Esophagus muscularis mucosa (tissue), 4 donors: ENCODE data around the gene EML6. TPM values are rescaled to one million over a fixed set of nuclear protein-coding genes. Genes with fewer than 3 reads are reported as not detected.

Source experiments
- DNase-seq: peaks from one replicate; pipeline ENCODE4 v3.0.0-alpha.2; 2017; ENCODE audit errors: extremely low spot score
- H3K27ac ChIP-seq, 4 donors: fragments of 200-600 bp; sonication (generic); replicated peaks in 1 of 4; 1 replicate in 3 of 4; 2 replicates in 1 of 4; pipeline ENCODE4 v1.5.1; 2016 to 2019; ENCODE audit warnings: mild to moderate bottlenecking in 1 of 4
- H3K27me3 ChIP-seq, 4 donors: fragments of 200-600 bp; sonication (generic); one replicate each; pipeline versions ENCODE4 v1.5.1 to v1.6.0; 2016 to 2019
- H3K36me3 ChIP-seq, 4 donors: fragments of 200-600 bp; sonication (generic); one replicate each; pipeline ENCODE4 v1.5.1; 2016 to 2019
- H3K4me1 ChIP-seq, 4 donors: fragments of 200-600 bp; sonication (generic); one replicate each; pipeline ENCODE4 v1.5.1; 2016 to 2019
- H3K4me3 ChIP-seq, 4 donors: fragments of 200-600 bp; sonication (generic); 1 replicate in 2 of 4; 2 replicates in 2 of 4; pipeline ENCODE4 v1.5.1; 2016 to 2019; ENCODE audit warnings: mild to moderate bottlenecking in 4 of 4, moderate library complexity in 1 of 4
- H3K9me3 ChIP-seq, 4 donors: fragments of 200-600 bp; sonication (generic); 1 replicate in 3 of 4; 2 replicates in 1 of 4; pipeline ENCODE4 v1.5.1; 2016 to 2019
- CTCF ChIP-seq, 3 experiments: fragments of 200-600 bp in 2 of 3; fragments of 450-650 bp in 1 of 3; sonication (generic) in 2 of 3; IDR thresholded peaks; one replicate each; pipeline ENCODE4 v1.5.1; 2017 to 2019; ENCODE audit warnings: antibody characterized with exemption in 3 of 3, mild to moderate bottlenecking in 2 of 3, moderate library complexity in 1 of 3
- EP300 ChIP-seq: sonication (generic); formaldehyde crosslinking; IDR thresholded peaks from one replicate; pipeline ENCODE4 v1.6.1; 2017; ENCODE audit warnings: antibody characterized with exemption
- POLR2A ChIP-seq: fragments of 450-650 bp; IDR thresholded peaks from one replicate; pipeline ENCODE4 v1.6.1; 2017; ENCODE audit warnings: antibody characterized with exemption, moderate library complexity, mild to moderate bottlenecking, low read depth
- POLR2AphosphoS5 ChIP-seq, 2 donors: sonication (generic); formaldehyde crosslinking; IDR thresholded peaks; one replicate each; pipeline ENCODE4 v1.6.1; 2017; ENCODE audit warnings: antibody characterized with exemption in 2 of 2
- WGBS: methylation state at CpG from one replicate; pipeline ENCODE4 v1.1.5; 2018; 5-methylcytosine and 5-hydroxymethylcytosine counted together
- intact Hi-C: fragments of 100-400 bp; cut with DNase I; formaldehyde crosslinking; loops from one replicate; pipeline ENCODE4 v1.15.1; 2023
- total RNA-seq, 4 donors: library from RNA; depleted of rRNA; stranded (reverse); fragments of >200 nt; gene quantifications; one replicate each; pipeline versions ENCODE4 v1.1.0 to v1.2.1, GENCODE V29; 2016

Gene EML6
- total RNA-seq, 4 donors from 2014 or later = 0.75 to 4.6 (median 0.89) TPM

GRCh38 chr2:54708584-54709335, 14.7 kb upstream of the EML6 start:
- Histone ChIP-seq H3K36me3 (no peaks in the 10 kb centered on the region), H3K9me3 (no peaks in the 10 kb centered on the region), H3K4me1 (peaks cover 0 to 20% (median 14%) of the 10 kb centered on the region in 4 donors), H3K4me3 (peak overlapping the region; percentile 47 to 55 (median 48)), H3K27ac (no peak overlapping the region), H3K27me3 (peaks cover 0 to 13% (median 0%) of the 10 kb centered on the region in 4 donors)
- TF ChIP-seq CTCF (IDR thresholded peaks at IDR 0.05) (no peak), POLR2A (no peak), EP300 (no peak), POLR2AphosphoS5 (IDR thresholded peaks at IDR 0.05) (no peak)
- intact Hi-C loops = loop anchor here (5.0 to 10.0 kb wide), 2 partner anchors 186 to 544 kb away; no protein-coding TSS in a partner anchor
- no peak for DNase-seq
- WGBS = 35% methylated on average over 19 of the region's 35 CpGs

GRCh38 chr2:54709336-54709809, 14.1 kb upstream of the EML6 start:
- peaks cover 0 to 13% (median 0%) of the 10 kb centered on the region in 4 donors for H3K27me3 ChIP-seq
- peaks cover 0 to 17% (median 13%) of the 10 kb centered on the region in 4 donors for H3K4me1 ChIP-seq
- H3K36me3 ChIP-seq = no peaks in the 10 kb centered on the region
- peak overlapping the region; percentile 47 to 55 (median 48) for H3K4me3 ChIP-seq
- no peaks in the 10 kb centered on the region for H3K9me3 ChIP-seq
- WGBS = 55% methylated on average over 7 of the region's 18 CpGs
- no peak overlapping the region for H3K27ac ChIP-seq
- intact Hi-C loops = loop anchor here (5.0 to 10.0 kb wide), 2 partner anchors 187 to 545 kb away; no protein-coding TSS in a partner anchor
- TF ChIP-seq POLR2A = no peak
- TF ChIP-seq POLR2AphosphoS5 (IDR thresholded peaks at IDR 0.05) = no peak
- TF ChIP-seq EP300 = no peak
- no peak for TF ChIP-seq CTCF (IDR thresholded peaks at IDR 0.05)
- no peak for DNase-seq

- H3K36me3 ChIP-seq = no peaks in the 10 kb centered on the region
- TF ChIP-seq EP300 (no peak), CTCF (IDR thresholded peaks at IDR 0.05) (no peak), POLR2AphosphoS5 (IDR thresholded peaks at IDR 0.05) (no peak), POLR2A (no peak)
Observed at GRCh38 chr2:54710216-54710615, 13.2 kb upstream of the EML6 start.

GRCh38 chr2:54712516-54712915, 10.9 kb upstream of the EML6 start:
- TF ChIP-seq CTCF (IDR thresholded peaks at IDR 0.05) (no peak), POLR2AphosphoS5 (IDR thresholded peaks at IDR 0.05) (no peak), POLR2A (no peak), EP300 (no peak)
- 97% methylated on average over 6 of the region's 6 CpGs for WGBS
- Histone ChIP-seq H3K27me3 (peaks cover 0 to 13% (median 0%) of the 10 kb centered on the region in 4 donors), H3K27ac (no peak overlapping the region), H3K4me1 (peaks cover 0 to 14% (median 12%) of the 10 kb centered on the region in 4 donors), H3K36me3 (no peaks in the 10 kb centered on the region), H3K4me3 (no peak overlapping the region), H3K9me3 (no peaks in the 10 kb centered on the region)
- DNase-seq = no peak
- intact Hi-C loops = loop anchor here (1.0 kb wide), 1 partner anchor 39 kb away; no protein-coding TSS in a partner anchor

More at GRCh38 chr2:54710216-54710615, 13.2 kb upstream of the EML6 start:
- no peaks in the 10 kb centered on the region for H3K9me3 ChIP-seq
- intact Hi-C loops = no loop called here
- no peak overlapping the region for H3K27ac ChIP-seq
- H3K4me3 ChIP-seq = no peak overlapping the region
- H3K4me1 ChIP-seq = peaks cover 0 to 14% (median 12%) of the 10 kb centered on the region in 4 donors
- H3K27me3 ChIP-seq = peaks cover 0 to 13% (median 0%) of the 10 kb centered on the region in 4 donors
- DNase-seq = no peak
- WGBS = 72% methylated on average over 3 of the region's 10 CpGs
